Measurements from ENCODE around the gene SERPINA9.
"Not testable (repeated sequence)": the region's sequence is repeated elsewhere in the genome, so short reads cannot be mapped to it uniquely, and the experiment has no call there.

Gene SERPINA9

GRCh38 chr14:94421316-94421715 is 54.7 kb downstream of the SERPINA9 start:
- DNase-seq: no peak

DNA sequence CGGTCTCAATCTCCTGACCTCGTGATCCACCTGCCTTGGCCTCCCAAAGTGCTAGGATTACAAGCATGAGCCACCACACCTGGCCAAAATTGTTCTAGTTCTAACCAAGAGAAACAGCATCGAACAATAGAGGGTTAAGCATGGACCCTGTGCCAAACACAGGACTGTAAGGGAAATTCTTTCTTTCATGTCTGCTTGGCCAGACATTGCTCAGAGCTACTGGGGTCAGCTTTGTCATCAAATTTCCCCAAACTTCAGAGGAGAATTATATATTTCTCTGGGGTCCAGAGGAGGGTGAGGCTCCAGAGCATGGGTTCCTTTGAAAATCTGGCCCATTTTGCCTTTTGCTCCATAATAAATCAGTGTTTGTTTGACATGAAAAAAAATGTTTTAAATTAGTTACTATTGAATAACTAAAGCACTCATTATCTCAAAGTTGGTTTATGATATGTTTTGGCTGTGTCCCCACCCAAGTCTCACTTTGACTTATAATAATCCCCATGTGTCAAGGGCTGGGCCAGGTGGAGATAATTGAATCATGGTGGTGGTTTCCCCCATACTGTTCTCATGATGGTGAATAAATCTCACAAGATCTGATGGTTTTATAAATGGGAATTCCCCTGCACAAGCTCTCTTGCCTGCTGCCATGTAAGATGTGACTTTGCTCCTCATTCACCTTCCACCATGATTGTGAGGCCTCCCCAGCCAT is 58.3 kb downstream of the SERPINA9 start:
- DNase-seq: not testable (repeated sequence)
